Esophagus squamous epithelium (tissue), 5 donors: ENCODE measurements around the gene POR. TPM values are rescaled to one million over a fixed set of nuclear protein-coding genes. Genes with fewer than 3 reads are reported as not detected.

Experiments used
- DNase-seq: peaks from one replicate; lab custom pipeline; 2025; lab: John Stamatoyannopoulos, UW
- H3K27ac ChIP-seq, 4 donors: fragments of 200-600 bp; sonication (generic); one replicate each; pipeline ENCODE4 v1.5.1; 2016 to 2019; ENCODE audit warnings: mild to moderate bottlenecking in 1 of 4
- H3K27me3 ChIP-seq, 4 donors: fragments of 200-600 bp; sonication (generic); 1 replicate in 3 of 4; 2 replicates in 1 of 4; pipeline versions ENCODE4 v1.5.1 to v1.6.0; 2017 to 2021; ENCODE audit warnings: antibody characterized with exemption in 1 of 4
- H3K36me3 ChIP-seq, 3 donors: fragments of 200-600 bp; sonication (generic); one replicate each; pipeline ENCODE4 v1.5.1; 2016 to 2019
- H3K4me1 ChIP-seq, 3 donors: fragments of 200-600 bp; sonication (generic); one replicate each; pipeline ENCODE4 v1.5.1; 2017 to 2019
- H3K4me3 ChIP-seq, 4 donors: fragments of 200-600 bp; sonication (generic); 1 replicate in 3 of 4; 2 replicates in 1 of 4; pipeline ENCODE4 v1.5.1; 2016 to 2019; ENCODE audit warnings: mild to moderate bottlenecking in 2 of 4, moderate library complexity in 1 of 4
- H3K9me3 ChIP-seq, 3 donors: fragments of 200-600 bp; sonication (generic); one replicate each; pipeline ENCODE4 v1.5.1; 2016 to 2019
- POLR2A ChIP-seq, 4 donors: fragments of 450-650 bp; IDR thresholded peaks; one replicate each; pipeline ENCODE4 v1.6.1; 2017; ENCODE audit warnings: antibody characterized with exemption in 4 of 4, mild to moderate bottlenecking in 4 of 4, moderate library complexity in 3 of 4
- WGBS, 2 donors: methylation state at CpG; one replicate each; pipeline ENCODE4 v1.1.5; 2018; 5-methylcytosine and 5-hydroxymethylcytosine counted together
- intact Hi-C: fragments of 100-400 bp; cut with DNase I; formaldehyde crosslinking; loops from one replicate; pipeline ENCODE4 v1.15.0; 2022
- total RNA-seq, 4 donors: library from RNA; depleted of rRNA; stranded (reverse); fragments of >200 nt; gene quantifications; one replicate each; pipeline ENCODE4 v1.1.0, GENCODE V29; 2016
- TF ChIP-seq, protein P1 (sequence below), 6 experiments: fragments of 450-650 bp in 4 of 6; fragments of 200-600 bp in 2 of 6; sonication (generic) in 2 of 6; IDR thresholded peaks; one replicate each; pipeline ENCODE4 v1.5.1; 2016 to 2019; ENCODE audit warnings: antibody characterized with exemption in 6 of 6, mild to moderate bottlenecking in 4 of 6, moderate library complexity in 4 of 6
- donor health status: DM: yes; HTN: yes; CAD: no.

Gene POR
- total RNA-seq, 4 donors from 2014 or later = 71.0 to 116 (median 81.6) TPM

- Histone ChIP-seq H3K27ac (no peak overlapping the region), H3K4me1 (peaks cover 0 to 53% (median 11%) of the 10 kb centered on the region in 3 donors), H3K9me3 (no peaks in the 10 kb centered on the region), H3K36me3 (peaks cover 39 to 99% (median 54%) of the 10 kb centered on the region in 3 donors), H3K4me3 (no peak overlapping the region), H3K27me3 (no peaks in the 10 kb centered on the region)
- TF ChIP-seq, protein P1, sequence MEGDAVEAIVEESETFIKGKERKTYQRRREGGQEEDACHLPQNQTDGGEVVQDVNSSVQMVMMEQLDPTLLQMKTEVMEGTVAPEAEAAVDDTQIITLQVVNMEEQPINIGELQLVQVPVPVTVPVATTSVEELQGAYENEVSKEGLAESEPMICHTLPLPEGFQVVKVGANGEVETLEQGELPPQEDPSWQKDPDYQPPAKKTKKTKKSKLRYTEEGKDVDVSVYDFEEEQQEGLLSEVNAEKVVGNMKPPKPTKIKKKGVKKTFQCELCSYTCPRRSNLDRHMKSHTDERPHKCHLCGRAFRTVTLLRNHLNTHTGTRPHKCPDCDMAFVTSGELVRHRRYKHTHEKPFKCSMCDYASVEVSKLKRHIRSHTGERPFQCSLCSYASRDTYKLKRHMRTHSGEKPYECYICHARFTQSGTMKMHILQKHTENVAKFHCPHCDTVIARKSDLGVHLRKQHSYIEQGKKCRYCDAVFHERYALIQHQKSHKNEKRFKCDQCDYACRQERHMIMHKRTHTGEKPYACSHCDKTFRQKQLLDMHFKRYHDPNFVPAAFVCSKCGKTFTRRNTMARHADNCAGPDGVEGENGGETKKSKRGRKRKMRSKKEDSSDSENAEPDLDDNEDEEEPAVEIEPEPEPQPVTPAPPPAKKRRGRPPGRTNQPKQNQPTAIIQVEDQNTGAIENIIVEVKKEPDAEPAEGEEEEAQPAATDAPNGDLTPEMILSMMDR (IDR thresholded peaks at IDR 0.05) = no peak
- TF ChIP-seq POLR2A (IDR thresholded peaks at IDR 0.05) = no peak
- intact Hi-C loops = no loop called here
- no peak for DNase-seq
- WGBS, 2 donors = 83% methylated on average over 6 of the region's 22 CpGs; no CpG with 5 or more reads in 1 of the 2 donors
Measured at GRCh38 chr7:75982306-75983064, 67.5 kb downstream of the POR start.

- no peak overlapping the region for H3K27ac ChIP-seq
- H3K4me3 ChIP-seq = no peak overlapping the region
- DNase-seq = no peak
- intact Hi-C loops = no loop called here
- no peaks in the 10 kb centered on the region for H3K9me3 ChIP-seq
- TF ChIP-seq POLR2A (IDR thresholded peaks at IDR 0.05) = no peak
- TF ChIP-seq, protein P1 (IDR thresholded peaks at IDR 0.05) = no peak
- no peaks in the 10 kb centered on the region for H3K27me3 ChIP-seq
- WGBS, 2 donors = 80 to 82% methylated on average over 1 to 3 of the region's 26 CpGs
- peaks cover 0 to 42% (median 11%) of the 10 kb centered on the region in 3 donors for H3K4me1 ChIP-seq
- peaks cover 44 to 97% (median 58%) of the 10 kb centered on the region in 3 donors for H3K36me3 ChIP-seq
Measured at GRCh38 chr7:75983471-75984129, 68.6 kb downstream of the POR start.

DNA sequence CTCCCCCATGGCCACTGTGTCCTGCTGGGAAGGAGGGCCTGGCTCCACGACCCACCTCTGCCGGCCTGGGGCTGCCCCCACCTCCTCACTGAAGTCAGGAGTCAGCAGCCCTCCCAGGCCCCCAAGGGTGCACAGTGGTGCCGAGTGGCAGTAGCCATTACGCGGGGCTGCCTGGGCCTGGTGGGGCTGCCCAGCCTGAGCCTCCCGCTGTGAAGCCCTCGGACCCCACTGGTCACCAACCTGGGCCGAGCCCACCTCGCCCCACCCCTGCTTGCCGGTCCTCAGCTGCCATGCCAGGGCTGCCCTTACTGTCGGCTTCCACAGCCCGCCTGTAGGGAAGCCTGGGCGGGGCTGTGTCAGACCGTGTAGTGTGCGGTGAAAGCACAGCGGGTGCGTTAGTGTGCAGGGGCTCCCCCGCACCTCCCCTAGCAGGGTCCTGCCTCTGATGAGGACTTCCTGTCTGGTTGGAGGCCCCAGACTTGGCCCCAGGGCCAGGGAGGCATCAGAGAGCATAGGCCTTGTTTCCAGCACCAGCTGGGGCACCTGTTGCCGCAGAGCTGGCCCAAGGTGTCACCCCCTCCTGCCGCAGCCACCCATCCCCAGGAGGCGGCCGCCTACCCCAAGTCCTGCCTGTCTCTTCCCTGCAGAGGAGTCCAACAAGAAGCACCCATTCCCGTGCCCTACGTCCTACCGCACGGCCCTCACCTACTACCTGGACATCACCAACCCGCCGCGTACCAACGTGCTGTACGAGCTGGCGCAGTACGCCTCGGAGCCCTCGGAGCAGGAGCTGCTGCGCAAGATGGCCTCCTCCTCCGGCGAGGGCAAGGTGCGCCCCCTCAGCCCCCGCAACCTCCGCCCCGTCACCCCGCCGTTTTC, 69.4 kb downstream of the POR start:
- no peak for DNase-seq
- Histone ChIP-seq H3K27ac (no peak overlapping the region), H3K27me3 (no peaks in the 10 kb centered on the region), H3K9me3 (no peaks in the 10 kb centered on the region), H3K36me3 (peaks cover 44 to 90% (median 58%) of the 10 kb centered on the region in 3 donors), H3K4me3 (no peak overlapping the region), H3K4me1 (peaks cover 0 to 40% (median 15%) of the 10 kb centered on the region in 3 donors)
- no peak for TF ChIP-seq POLR2A (IDR thresholded peaks at IDR 0.05)
- TF ChIP-seq, protein P1 (IDR thresholded peaks at IDR 0.05) = no peak
- intact Hi-C loops = no loop called here
- WGBS, 2 donors = 95 to 97% methylated on average over 19 to 24 of the region's 44 CpGs

DNA sequence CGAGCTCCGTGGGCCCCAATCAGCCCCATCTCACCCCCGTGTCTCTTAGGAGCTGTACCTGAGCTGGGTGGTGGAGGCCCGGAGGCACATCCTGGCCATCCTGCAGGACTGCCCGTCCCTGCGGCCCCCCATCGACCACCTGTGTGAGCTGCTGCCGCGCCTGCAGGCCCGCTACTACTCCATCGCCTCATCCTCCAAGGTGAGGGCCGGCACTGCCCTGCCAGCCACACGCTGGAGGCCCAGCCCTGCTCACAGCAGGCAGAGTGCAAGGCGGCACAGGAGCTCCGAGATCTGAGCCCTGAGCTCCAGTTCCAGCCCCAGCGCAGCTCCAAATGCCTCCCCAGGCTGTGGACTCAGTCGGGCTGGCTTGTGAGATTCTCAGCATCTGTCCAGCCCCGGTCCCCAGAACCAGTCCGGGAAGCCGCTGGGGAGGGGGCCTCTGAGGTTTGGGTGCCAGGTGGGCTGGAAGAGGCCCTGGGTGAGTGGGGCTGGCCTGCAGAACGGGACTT, 70.1 kb downstream of the POR start:
- intact Hi-C loops = no loop called here
- H3K27ac ChIP-seq = no peak overlapping the region
- 90 to 94% methylated on average over 3 to 7 of the region's 21 CpGs for WGBS, 2 donors
- TF ChIP-seq, protein P1 (IDR thresholded peaks at IDR 0.05) = no peak
- TF ChIP-seq POLR2A (IDR thresholded peaks at IDR 0.05) = no peak
- peaks cover 0 to 40% (median 17%) of the 10 kb centered on the region in 3 donors for H3K4me1 ChIP-seq
- H3K27me3 ChIP-seq = no peaks in the 10 kb centered on the region
- peaks cover 40 to 83% (median 58%) of the 10 kb centered on the region in 3 donors for H3K36me3 ChIP-seq
- no peak overlapping the region for H3K4me3 ChIP-seq
- DNase-seq = no peak
- H3K9me3 ChIP-seq = no peaks in the 10 kb centered on the region
